HepG2 (cell line): ENCODE data around the gene PIP5KL1. TPM values are rescaled to one million over a fixed set of nuclear protein-coding genes. Genes with fewer than 3 reads are reported as not detected.

Source experiments
- ATF6 ChIP-seq: sonication (generic); formaldehyde crosslinking; conservative IDR thresholded peaks from 2 replicates; pipeline ENCODE4 v1.4.0; 2020; ENCODE audit warnings: missing genetic modification reagents
- FOXK1 ChIP-seq: sonication (generic); formaldehyde crosslinking; IDR thresholded peaks from 2 replicates; pipeline ENCODE4 v1.4.0; 2020; ENCODE audit warnings: low read depth, missing genetic modification reagents, borderline replicate concordance
- KDM2A ChIP-seq: sonication (generic); formaldehyde crosslinking; IDR thresholded peaks from 2 replicates; pipeline ENCODE4 v1.4.0; 2020; ENCODE audit warnings: low read depth, missing genetic modification reagents, borderline replicate concordance
- MAX ChIP-seq: IDR thresholded peaks from 2 replicates; pipeline ENCODE4 v1.6.1; 2012; ENCODE audit warnings: inconsistent platforms
- MED13 ChIP-seq: sonication (generic); formaldehyde crosslinking; IDR thresholded peaks from 2 replicates; pipeline ENCODE4 v1.5.0; 2020; ENCODE audit warnings: missing genetic modification reagents
- MEIS1 ChIP-seq: sonication (generic); formaldehyde crosslinking; IDR thresholded peaks from 2 replicates; pipeline ENCODE4 v1.9.0; 2021; ENCODE audit warnings: mild to moderate bottlenecking, missing genetic modification reagents, moderate library complexity, borderline replicate concordance
- MXI1 ChIP-seq: IDR thresholded peaks from 3 replicates; pipeline ENCODE4 v1.6.1; 2012; ENCODE audit warnings: low read depth, low read length, inconsistent platforms, borderline replicate concordance
- NR2C2 ChIP-seq: sonication (generic); formaldehyde crosslinking; IDR thresholded peaks from 2 replicates; pipeline ENCODE4 v1.4.0; 2020; ENCODE audit warnings: missing genetic modification reagents, mild to moderate bottlenecking, moderate library complexity, borderline replicate concordance
- PHF8 ChIP-seq: sonication (generic); formaldehyde crosslinking; IDR thresholded peaks from 2 replicates; pipeline ENCODE4 v1.5.0; 2020; ENCODE audit warnings: missing genetic modification reagents
- ZNF101 ChIP-seq: sonication (generic); formaldehyde crosslinking; IDR thresholded peaks from 2 replicates; pipeline ENCODE4 v1.4.0; 2020; ENCODE audit warnings: mild to moderate bottlenecking, low read depth, missing genetic modification reagents, borderline replicate concordance
- ZNF253 ChIP-seq: sonication (generic); formaldehyde crosslinking; IDR thresholded peaks from 2 replicates; pipeline ENCODE4 v1.8.0; 2022; ENCODE audit warnings: mild to moderate bottlenecking, missing genetic modification reagents, borderline replicate concordance
- ZNF292 ChIP-seq: sonication (generic); formaldehyde crosslinking; IDR thresholded peaks from 2 replicates; pipeline ENCODE4 v1.8.1; 2022; ENCODE audit warnings: mild to moderate bottlenecking, low read depth, missing genetic modification reagents, borderline replicate concordance
- ZNF331 ChIP-seq: sonication (generic); formaldehyde crosslinking; IDR thresholded peaks from 2 replicates; pipeline ENCODE4 v1.4.0; 2020; ENCODE audit warnings: missing genetic modification reagents
- ZNF546 ChIP-seq: sonication (generic); formaldehyde crosslinking; conservative IDR thresholded peaks from 2 replicates; pipeline ENCODE4 v1.8.1; 2023; ENCODE audit warnings: mild to moderate bottlenecking, missing genetic modification reagents
- ZNF781 ChIP-seq: sonication (generic); formaldehyde crosslinking; IDR thresholded peaks from 2 replicates; pipeline ENCODE4 v1.5.1; 2020; ENCODE audit warnings: borderline replicate concordance, mild to moderate bottlenecking, missing genetic modification reagents; ENCODE audit errors: not compliant biosample characterization
- ZSCAN9 ChIP-seq: IDR thresholded peaks from 2 replicates; pipeline ENCODE4 v1.6.1; 2016; ENCODE audit warnings: borderline replicate concordance
- polyA plus RNA-seq, 8 experiments: library from polyadenylated mRNA; depleted of rRNA in 3 of 8; stranded (reverse) in 7 of 8; unstranded in 1 of 8; fragments of >200 nt; fragmentation: Illumina TruSeq in 4 of 8; extraction: Trizol in 4 of 8; gene quantifications; 2 replicates each; pipeline versions ENCODE4 v1.2.1 to v1.2.3, GENCODE V29; 2011 to 2016; ENCODE audit warnings: low read depth in 4 of 8, missing spikeins in 1 of 8, mixed read lengths in 1 of 8; ENCODE audit not compliant: insufficient read depth in 1 of 8
- total RNA-seq, 5 experiments: library from RNA; depleted of rRNA; stranded (reverse); fragments of >200 nt; fragmentation: Illumina TruSeq; extraction: Trizol; gene quantifications; 2 replicates each; pipeline ENCODE4 v1.2.3, GENCODE V29; 2016; ENCODE audit warnings: low read depth in 1 of 5
- TF ChIP-seq, protein P1 (sequence below): sonication (generic); formaldehyde crosslinking; IDR thresholded peaks from 2 replicates; pipeline ENCODE4 v1.8.0; 2022; ENCODE audit warnings: mild to moderate bottlenecking, missing genetic modification reagents; ENCODE audit not compliant: insufficient replicate concordance
- TF ChIP-seq, protein P2 (sequence below), 2 experiments: sonication (generic) in 1 of 2; formaldehyde crosslinking in 1 of 2; IDR thresholded peaks; 2 replicates each; pipeline versions ENCODE4 v1.4.0 to v1.6.1; 2016 to 2020; ENCODE audit warnings: borderline replicate concordance in 1 of 2, low read depth in 1 of 2, mild to moderate bottlenecking in 1 of 2, missing genetic modification reagents in 1 of 2
- TF ChIP-seq, protein P3 (sequence below): sonication (generic); formaldehyde crosslinking; IDR thresholded peaks from 2 replicates; pipeline ENCODE4 v1.4.0; 2020; ENCODE audit warnings: mild to moderate bottlenecking, missing genetic modification reagents

PIP5KL1 gene
- total and polyA plus RNA-seq, 2 of the 13 experiments (the other 11 are each of a cell fraction or from before 2014, with no cell fraction given), result 0.20 to 0.49 TPM

DNA sequence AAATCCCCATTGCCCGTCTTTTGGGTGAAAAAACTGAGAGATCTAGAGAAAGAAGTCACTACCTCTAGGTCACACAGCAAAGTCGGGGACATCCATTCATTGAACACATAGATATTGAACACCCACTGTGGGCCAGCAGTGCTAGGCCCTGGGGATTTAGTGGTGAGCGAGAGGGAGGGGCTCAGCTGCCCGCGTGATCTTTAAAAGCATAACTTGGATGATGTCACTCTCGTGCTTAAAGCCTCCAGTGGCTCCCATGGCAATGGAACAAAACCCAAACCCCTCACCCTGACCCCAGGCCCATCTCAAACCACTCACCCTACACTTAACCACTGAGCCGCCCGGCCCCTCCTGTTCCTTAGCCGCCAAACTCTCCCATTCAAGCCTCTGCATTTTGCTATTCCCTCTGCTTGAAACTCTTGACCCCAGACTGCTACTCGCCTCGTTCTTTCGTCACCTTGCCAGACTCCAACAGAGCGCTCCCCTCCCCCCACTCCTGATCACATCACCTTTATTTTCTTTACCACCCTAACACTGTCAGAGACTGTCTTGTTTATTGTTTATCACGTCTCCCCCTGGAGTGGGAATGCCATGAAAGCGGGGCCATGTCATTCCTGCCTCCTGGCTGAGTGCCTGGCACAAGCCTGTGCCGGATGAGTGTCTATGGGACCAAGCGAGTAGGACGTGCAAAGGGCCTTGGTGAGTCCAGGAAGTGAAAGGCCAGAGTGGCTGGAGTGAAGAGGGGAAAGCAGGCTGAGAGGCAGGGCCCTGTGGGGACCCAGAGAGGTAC lies 710 bp upstream of the PIP5KL1 start (continued):
- TF ChIP-seq MAX (no peak; the same call in 1 of the 2 replicates), ZNF546 (CRISPR knock-in tag) (no peak), ZNF253 (no peak), ZNF781 (CRISPR knock-in tag) (no peak), KDM2A (peak; percentile 67; the same call in 1 of the 2 replicates), ZNF331 (CRISPR knock-in tag) (no peak), ZNF101 (no peak), FOXK1 (CRISPR knock-in tag) (0 out of 2 replicates have a peak, but pooled peaks have one; percentile 20), ATF6 (CRISPR knock-in tag) (no peak), ZSCAN9 (no peak), NR2C2 (CRISPR knock-in tag) (0 out of 2 replicates have a peak, but pooled peaks have one; percentile 19), PHF8 (CRISPR knock-in tag) (no peak), MEIS1 (no peak), MXI1 (no peak), MED13 (no peak), ZNF292 (CRISPR knock-in tag) (no peak)
- TF ChIP-seq, protein P1, sequence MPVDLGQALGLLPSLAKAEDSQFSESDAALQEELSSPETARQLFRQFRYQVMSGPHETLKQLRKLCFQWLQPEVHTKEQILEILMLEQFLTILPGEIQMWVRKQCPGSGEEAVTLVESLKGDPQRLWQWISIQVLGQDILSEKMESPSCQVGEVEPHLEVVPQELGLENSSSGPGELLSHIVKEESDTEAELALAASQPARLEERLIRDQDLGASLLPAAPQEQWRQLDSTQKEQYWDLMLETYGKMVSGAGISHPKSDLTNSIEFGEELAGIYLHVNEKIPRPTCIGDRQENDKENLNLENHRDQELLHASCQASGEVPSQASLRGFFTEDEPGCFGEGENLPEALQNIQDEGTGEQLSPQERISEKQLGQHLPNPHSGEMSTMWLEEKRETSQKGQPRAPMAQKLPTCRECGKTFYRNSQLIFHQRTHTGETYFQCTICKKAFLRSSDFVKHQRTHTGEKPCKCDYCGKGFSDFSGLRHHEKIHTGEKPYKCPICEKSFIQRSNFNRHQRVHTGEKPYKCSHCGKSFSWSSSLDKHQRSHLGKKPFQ (CRISPR knock-in tag), result no peak
- TF ChIP-seq, protein P2, sequence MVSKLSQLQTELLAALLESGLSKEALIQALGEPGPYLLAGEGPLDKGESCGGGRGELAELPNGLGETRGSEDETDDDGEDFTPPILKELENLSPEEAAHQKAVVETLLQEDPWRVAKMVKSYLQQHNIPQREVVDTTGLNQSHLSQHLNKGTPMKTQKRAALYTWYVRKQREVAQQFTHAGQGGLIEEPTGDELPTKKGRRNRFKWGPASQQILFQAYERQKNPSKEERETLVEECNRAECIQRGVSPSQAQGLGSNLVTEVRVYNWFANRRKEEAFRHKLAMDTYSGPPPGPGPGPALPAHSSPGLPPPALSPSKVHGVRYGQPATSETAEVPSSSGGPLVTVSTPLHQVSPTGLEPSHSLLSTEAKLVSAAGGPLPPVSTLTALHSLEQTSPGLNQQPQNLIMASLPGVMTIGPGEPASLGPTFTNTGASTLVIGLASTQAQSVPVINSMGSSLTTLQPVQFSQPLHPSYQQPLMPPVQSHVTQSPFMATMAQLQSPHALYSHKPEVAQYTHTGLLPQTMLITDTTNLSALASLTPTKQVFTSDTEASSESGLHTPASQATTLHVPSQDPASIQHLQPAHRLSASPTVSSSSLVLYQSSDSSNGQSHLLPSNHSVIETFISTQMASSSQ (IDR thresholded peaks at IDR 0.05; ENCODE audit: low read depth), result no peak
- TF ChIP-seq, protein P2 (CRISPR knock-in tag; IDR thresholded peaks at IDR 0.05; ENCODE audit: borderline replicate concordance), result no peak
- TF ChIP-seq, protein P3, sequence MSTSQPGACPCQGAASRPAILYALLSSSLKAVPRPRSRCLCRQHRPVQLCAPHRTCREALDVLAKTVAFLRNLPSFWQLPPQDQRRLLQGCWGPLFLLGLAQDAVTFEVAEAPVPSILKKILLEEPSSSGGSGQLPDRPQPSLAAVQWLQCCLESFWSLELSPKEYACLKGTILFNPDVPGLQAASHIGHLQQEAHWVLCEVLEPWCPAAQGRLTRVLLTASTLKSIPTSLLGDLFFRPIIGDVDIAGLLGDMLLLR (CRISPR knock-in tag), result 0 out of 2 replicates have a peak, but pooled peaks have one; percentile 49
